RWPE1 (cell line): ENCODE results near the gene CD300LF.

ENCODE experiments used
- CTCF ChIA-PET: fragments of 350-600 bp; sonication (Branson Sonifier 250); formaldehyde crosslinking; extraction: SDS; loops from one replicate; lab custom pipeline; 2021; lab: Yijun Ruan, JAX
- POLR2A ChIA-PET: fragments of 400-600 bp; formaldehyde crosslinking; extraction: SDS; loops from one replicate; lab custom pipeline; 2020; ENCODE audit warnings: antibody characterized with exemption; ENCODE audit not compliant: low non-redundant PET; lab: Yijun Ruan, JAX
- DNase-seq: peaks from one replicate; pipeline ENCODE4 v3.0.0; 2012; ENCODE audit warnings: low spot score
- H3K27ac ChIP-seq: fragments of 450-650 bp; 2 replicates; pipeline ENCODE4 v1.5.1; 2017
- TF ChIP-seq, protein P1 (sequence below): fragments of 450-650 bp; conservative IDR thresholded peaks from 2 replicates; pipeline ENCODE4 v1.5.1; 2017; ENCODE audit warnings: low read depth, mild to moderate bottlenecking

CD300LF gene

DNA sequence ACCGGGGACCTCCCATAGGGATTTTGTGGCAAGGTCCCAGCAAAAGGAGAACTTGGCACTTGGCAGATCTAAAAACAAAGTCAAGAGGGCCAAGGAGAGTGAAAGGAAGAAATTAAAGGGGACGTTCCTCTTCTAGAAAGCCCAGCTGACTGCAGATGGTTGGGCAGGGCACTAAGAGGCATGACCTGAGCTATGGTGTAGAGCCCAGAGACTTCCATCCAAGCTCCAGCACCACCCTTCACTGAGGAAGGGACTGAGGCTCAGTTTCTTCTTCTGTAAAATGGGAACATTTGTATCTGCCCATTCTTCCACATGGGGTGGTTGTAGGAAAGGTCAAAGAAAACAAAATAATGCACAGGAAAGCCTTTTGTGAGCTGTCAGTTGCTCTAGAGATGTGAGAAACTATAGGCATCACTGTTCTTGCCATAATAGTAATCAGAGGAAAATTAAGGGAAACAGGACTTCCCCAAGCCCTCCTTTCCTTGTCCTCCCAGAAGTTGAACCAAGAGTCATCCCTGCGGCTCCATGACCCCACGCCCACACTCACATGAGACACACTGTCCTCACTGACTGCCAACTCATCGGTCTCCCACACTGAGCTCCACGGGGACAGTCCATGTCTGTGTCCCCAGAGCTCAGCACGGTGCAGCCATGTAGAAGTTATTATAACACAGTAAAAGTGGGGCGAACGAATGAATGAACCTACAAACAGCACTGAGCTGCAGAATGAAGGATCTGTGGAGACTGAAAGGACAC, 10.4 kb downstream of the CD300LF start:
- CTCF ChIA-PET = interaction anchor here (0.6 to 1.2 kb wide), 2 partner anchors 13 to 38 kb away, joined by 3 to 6 read pairs; no protein-coding TSS in a partner anchor
- DNase-seq = no peak
- no peak overlapping the region for H3K27ac ChIP-seq
- TF ChIP-seq, protein P1, sequence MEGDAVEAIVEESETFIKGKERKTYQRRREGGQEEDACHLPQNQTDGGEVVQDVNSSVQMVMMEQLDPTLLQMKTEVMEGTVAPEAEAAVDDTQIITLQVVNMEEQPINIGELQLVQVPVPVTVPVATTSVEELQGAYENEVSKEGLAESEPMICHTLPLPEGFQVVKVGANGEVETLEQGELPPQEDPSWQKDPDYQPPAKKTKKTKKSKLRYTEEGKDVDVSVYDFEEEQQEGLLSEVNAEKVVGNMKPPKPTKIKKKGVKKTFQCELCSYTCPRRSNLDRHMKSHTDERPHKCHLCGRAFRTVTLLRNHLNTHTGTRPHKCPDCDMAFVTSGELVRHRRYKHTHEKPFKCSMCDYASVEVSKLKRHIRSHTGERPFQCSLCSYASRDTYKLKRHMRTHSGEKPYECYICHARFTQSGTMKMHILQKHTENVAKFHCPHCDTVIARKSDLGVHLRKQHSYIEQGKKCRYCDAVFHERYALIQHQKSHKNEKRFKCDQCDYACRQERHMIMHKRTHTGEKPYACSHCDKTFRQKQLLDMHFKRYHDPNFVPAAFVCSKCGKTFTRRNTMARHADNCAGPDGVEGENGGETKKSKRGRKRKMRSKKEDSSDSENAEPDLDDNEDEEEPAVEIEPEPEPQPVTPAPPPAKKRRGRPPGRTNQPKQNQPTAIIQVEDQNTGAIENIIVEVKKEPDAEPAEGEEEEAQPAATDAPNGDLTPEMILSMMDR = no peak
- POLR2A ChIA-PET = no interaction called here

DNA sequence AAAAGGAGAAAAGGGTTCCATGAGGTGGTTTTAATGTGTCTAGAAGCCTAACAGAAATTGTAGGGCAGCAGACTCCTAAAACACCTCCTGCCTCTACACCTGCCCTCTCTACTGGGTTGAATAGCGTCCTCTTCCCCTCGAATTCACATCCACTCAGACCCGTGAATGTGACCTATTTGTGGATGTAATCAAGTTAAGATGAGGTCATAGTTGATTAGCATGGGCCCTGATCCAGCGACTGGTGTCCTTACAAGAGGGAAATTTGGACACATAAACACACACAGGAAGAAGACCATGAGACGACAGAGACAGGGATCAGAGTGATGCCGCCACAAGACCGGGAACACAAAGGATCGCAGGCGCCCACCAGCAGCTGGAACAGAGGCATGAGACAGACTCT, 13.5 kb downstream of the CD300LF start:
- POLR2A ChIA-PET = no interaction called here
- TF ChIP-seq, protein P1 = no peak
- no peak for DNase-seq
- no peak overlapping the region for H3K27ac ChIP-seq
- CTCF ChIA-PET = no interaction called here

DNA sequence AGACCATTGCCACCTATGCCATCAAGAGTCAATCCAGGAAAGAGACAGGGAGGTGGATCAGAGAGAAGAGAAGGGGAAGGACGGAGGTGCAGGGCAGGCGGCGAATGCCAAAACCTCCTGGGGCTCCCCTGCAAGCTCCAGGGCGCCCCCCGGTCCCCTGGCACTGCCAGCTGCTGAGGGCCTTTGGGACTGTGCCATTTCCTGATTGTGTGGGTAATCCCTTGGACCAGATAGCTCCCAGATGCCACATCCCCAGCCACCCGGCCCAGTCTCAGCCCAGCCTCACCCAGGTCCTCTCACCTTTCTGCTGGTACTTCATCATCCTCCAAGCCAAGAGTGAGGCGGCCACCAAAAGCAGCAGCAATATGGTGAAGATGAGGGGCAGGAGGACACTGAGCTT, 14.7 kb downstream of the CD300LF start:
- DNase-seq = no peak
- ChIA-PET CTCF (interaction anchor here (0.6 kb wide), 1 partner anchor 23 kb away, joined by 4 read pairs; no protein-coding TSS in a partner anchor), POLR2A (no interaction called here)
- no peak overlapping the region for H3K27ac ChIP-seq
- TF ChIP-seq, protein P1 = no peak

DNA sequence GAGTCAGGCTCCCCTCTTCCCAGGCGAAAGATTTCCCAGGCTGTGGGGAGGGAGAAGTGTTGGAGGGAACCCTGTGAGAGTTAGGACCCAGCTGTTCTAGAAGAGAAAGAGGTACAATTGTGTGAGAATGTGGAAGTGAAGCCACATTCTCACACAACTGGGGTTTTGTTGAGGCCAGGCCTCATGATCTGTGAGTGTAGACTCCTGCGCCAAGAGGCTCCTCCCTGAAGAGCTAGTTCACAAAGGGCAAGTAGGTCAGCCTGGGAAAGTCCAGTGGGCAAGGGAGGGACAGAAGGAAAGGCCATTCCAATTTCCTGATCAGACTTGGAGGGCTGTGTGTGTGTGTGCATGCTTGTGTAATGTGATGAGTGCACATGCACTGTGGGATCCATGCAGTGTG, 15.2 kb downstream of the CD300LF start:
- no peak for DNase-seq
- H3K27ac ChIP-seq = no peak overlapping the region
- CTCF ChIA-PET = no interaction called here
- POLR2A ChIA-PET = no interaction called here
- TF ChIP-seq, protein P1 = no peak

DNA sequence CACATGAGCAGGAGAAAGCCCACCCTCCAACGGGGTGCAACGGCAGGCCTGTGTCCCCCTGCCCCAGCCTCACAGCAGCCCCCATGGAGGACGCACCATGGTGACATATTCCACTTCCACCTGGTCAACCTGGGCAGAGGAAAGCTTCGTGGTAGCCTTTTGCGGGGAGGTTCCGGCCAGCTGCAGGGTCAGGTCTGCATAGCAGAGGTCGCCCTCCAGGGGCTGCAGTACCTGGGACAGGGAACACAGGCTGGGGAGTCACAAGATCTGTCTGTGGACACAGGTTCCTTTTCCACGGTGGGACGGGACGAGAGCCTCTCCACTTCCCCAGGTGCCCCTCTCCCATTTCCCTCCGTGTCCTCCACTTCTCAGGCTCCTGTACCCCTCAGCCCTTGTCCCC, 17.1 kb downstream of the CD300LF start:
- H3K27ac ChIP-seq = no peak overlapping the region
- DNase-seq = no peak
- TF ChIP-seq, protein P1 = no peak
- POLR2A ChIA-PET = no interaction called here
- CTCF ChIA-PET = no interaction called here

DNA sequence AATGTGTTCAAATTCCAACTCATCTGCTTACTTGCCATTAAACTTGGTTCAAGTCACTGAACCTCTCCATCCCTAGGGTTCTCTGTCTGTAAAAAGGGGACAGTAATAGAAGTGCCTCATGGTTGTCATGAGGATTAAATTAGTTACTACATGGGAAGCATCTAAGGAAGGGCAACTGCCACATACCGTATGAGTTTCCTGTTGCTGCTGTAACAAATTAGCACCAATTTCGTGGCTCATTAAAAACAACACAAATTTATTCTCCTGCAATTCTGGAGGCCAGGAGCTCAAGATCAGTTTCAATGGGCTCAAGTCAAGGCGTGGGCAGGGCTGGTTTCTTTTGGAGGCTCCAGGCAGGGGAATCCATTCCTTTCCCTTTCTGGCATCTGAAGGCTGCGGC, 18.6 kb downstream of the CD300LF start:
- POLR2A ChIA-PET = no interaction called here
- no peak overlapping the region for H3K27ac ChIP-seq
- CTCF ChIA-PET = interaction anchor here (0.6 kb wide), 1 partner anchor 208 kb away, joined by 3 read pairs; no protein-coding TSS in a partner anchor
- DNase-seq = no peak
- TF ChIP-seq, protein P1 = no peak
